Endothelial cell of umbilical vein (primary cell): ENCODE measurements around the gene MOB3B. TPM values are rescaled to one million over a fixed set of nuclear protein-coding genes. Genes with fewer than 3 reads are reported as not detected.

ENCODE experiments used
- BruUV-seq: library from RNA; stranded (reverse); fragments of 400-500 nt; replicated peaks from 2 replicates; lab custom pipeline; 2021; lab: Mats Ljungman, UMichigan
- CTCF ChIA-PET: fragments of 300-600, 350-600 bp; sonication (Branson Sonifier 250); formaldehyde crosslinking; loops from one replicate; lab custom pipeline; 2021; ENCODE audit warnings: antibody characterized with exemption, inconsistent platforms; lab: Charles Lee
- POLR2A ChIA-PET: fragments of 300-600, 350-600 bp; sonication (Branson Sonifier 250); formaldehyde crosslinking; loops from one replicate; lab custom pipeline; 2021; ENCODE audit warnings: antibody characterized with exemption, inconsistent platforms; lab: Charles Lee
- DNase-seq: peaks from one replicate; pipeline ENCODE4 v3.0.0-alpha.2; 2011; ENCODE audit warnings: low read depth, low spot score
- FAIRE-seq: peaks from 2 replicates; lab custom pipeline; 2011; peaks lifted over from hg19 to GRCh38; lab: Jason Lieb, UNC
- H2AFZ ChIP-seq: 2 replicates; pipeline ENCODE4 v1.6.0; 2012; ENCODE audit warnings: low read depth, low read length, control low read depth, inconsistent platforms
- H3K27ac ChIP-seq: 2 replicates; pipeline ENCODE4 v1.5.1; 2011; ENCODE audit warnings: low read depth, mild to moderate bottlenecking, control low read depth, low read length, moderate library complexity; ENCODE audit not compliant: insufficient read depth
- H3K27me3 ChIP-seq, 2 experiments: 2 replicates each; pipeline versions ENCODE4 v1.6.0 to v1.6.1; 2011; ENCODE audit warnings: low read length in 2 of 2, mixed read lengths in 1 of 2; ENCODE audit not compliant: control insufficient read depth in 2 of 2, insufficient read depth in 2 of 2
- H3K36me3 ChIP-seq, 2 experiments: 2 replicates in 1 of 2; 3 replicates in 1 of 2; pipeline ENCODE4 v1.5.1; 2011; ENCODE audit warnings: low read length in 2 of 2, mild to moderate bottlenecking in 1 of 2, moderate library complexity in 1 of 2; ENCODE audit not compliant: control insufficient read depth in 2 of 2, insufficient read depth in 2 of 2; ENCODE audit errors: extremely low read depth in 1 of 2
- H3K4me1 ChIP-seq: 3 replicates; pipeline ENCODE4 v1.5.1; 2011; ENCODE audit warnings: mild to moderate bottlenecking, low read length; ENCODE audit not compliant: control insufficient read depth, insufficient read depth; ENCODE audit errors: extremely low read depth
- H3K4me2 ChIP-seq: 2 replicates; pipeline ENCODE4 v1.6.1; 2011; ENCODE audit warnings: low read length, control low read depth, mixed read lengths; ENCODE audit not compliant: insufficient read depth
- H3K4me3 ChIP-seq, 3 experiments: fragments of 200-600 bp in 1 of 3; sonication (generic), shearing (Covaris generic) in 1 of 3; replicated peaks in 1 of 3; 2 replicates each; pipeline ENCODE4 v1.5.1; 2011 to 2016; ENCODE audit warnings: control low read depth in 3 of 3, low read length in 3 of 3, mild to moderate bottlenecking in 2 of 3, inconsistent platforms in 1 of 3, low read depth in 1 of 3, moderate library complexity in 1 of 3; ENCODE audit not compliant: insufficient read depth in 1 of 3
- H3K79me2 ChIP-seq: 2 replicates; pipeline ENCODE4 v1.6.0; 2012; ENCODE audit warnings: low read length, inconsistent platforms; ENCODE audit not compliant: control insufficient read depth, insufficient read depth
- H3K9ac ChIP-seq: replicated peaks from 2 replicates; pipeline ENCODE3; 2011; ENCODE audit warnings: low read length, control low read depth; ENCODE audit not compliant: insufficient read depth; ENCODE audit errors: extremely low read depth
- H3K9me1 ChIP-seq: replicated peaks from 3 replicates; pipeline ENCODE4 v1.6.0; 2011; ENCODE audit warnings: mild to moderate bottlenecking, low read length; ENCODE audit not compliant: control insufficient read depth, insufficient read depth; ENCODE audit errors: extremely low read depth
- H3K9me3 ChIP-seq: replicated peaks from 2 replicates; pipeline ENCODE4 v1.5.1; 2012; ENCODE audit warnings: low read length, inconsistent platforms; ENCODE audit not compliant: control insufficient read depth, insufficient read depth
- H4K20me1 ChIP-seq: replicated peaks from 2 replicates; pipeline ENCODE3; 2011; ENCODE audit warnings: mild to moderate bottlenecking, low read length; ENCODE audit not compliant: control insufficient read depth, insufficient read depth; ENCODE audit errors: extremely low read depth
- CTCF ChIP-seq, 2 donors: IDR thresholded peaks; 1 replicate in 1 of 2; 2 replicates in 1 of 2; pipeline ENCODE4 v1.5.1; 2011; ENCODE audit warnings: low read length in 2 of 2, mild to moderate bottlenecking in 2 of 2, moderate library complexity in 2 of 2, control low read depth in 1 of 2, inconsistent platforms in 1 of 2, low read depth in 1 of 2; ENCODE audit not compliant: insufficient read depth in 1 of 2; ENCODE audit errors: extremely low read depth in 1 of 2
- GATA2 ChIP-seq: IDR thresholded peaks from 2 replicates; pipeline ENCODE4 v1.7.0; 2011; ENCODE audit warnings: low read depth, mild to moderate bottlenecking, moderate library complexity, mixed read lengths, low read length; ENCODE audit not compliant: insufficient read length, insufficient read depth
- JUN ChIP-seq: IDR thresholded peaks from 2 replicates; pipeline ENCODE4 v1.6.1; 2011; ENCODE audit warnings: borderline replicate concordance, low read depth; ENCODE audit not compliant: insufficient read length, insufficient read depth
- MAX ChIP-seq: IDR thresholded peaks from 2 replicates; pipeline ENCODE4 v1.6.1; 2011; ENCODE audit not compliant: insufficient read depth, insufficient read length
- POLR2A ChIP-seq: IDR thresholded peaks from 2 replicates; pipeline ENCODE4 v1.6.1; 2012; ENCODE audit warnings: low read depth, mild to moderate bottlenecking, control low read depth, low read length
- dilution Hi-C: fragments of 300-500 bp; cut with MboI; formaldehyde crosslinking; loops from one replicate; pipeline ENCODE4 v1.15.0; 2019; ENCODE audit warnings: low sequenced_read_pairs; ENCODE audit not compliant: extremely low pct_ligation_motif_present
- intact Hi-C: fragments of 100-400 bp; cut with micrococcal nuclease; formaldehyde crosslinking; loops from one replicate; pipeline ENCODE4 v1.10.0; 2022
- polyA plus RNA-seq, 4 experiments: library from polyadenylated mRNA; depleted of rRNA in 3 of 4; stranded (reverse) in 3 of 4; unstranded in 1 of 4; fragments of >200 nt; gene quantifications; 2 replicates each; pipeline versions ENCODE4 v1.2.1 to v1.2.3, GENCODE V29; 2011 to 2012; ENCODE audit warnings: missing spikeins in 1 of 4
- total RNA-seq: library from RNA; stranded (reverse); gene quantifications from 2 replicates; pipeline ENCODE4 v1.2.3, GENCODE V29; 2021

Gene MOB3B
- total and polyA plus RNA-seq, 2 donors (not counting 3 experiments of a cell fraction or from before 2014, with no cell fraction given): 0.03 TPM; not detected in 1

GRCh38 chr9:27344776-27345175 is 184.8 kb downstream of the MOB3B start:
- Histone ChIP-seq H2AFZ (no peak overlapping the region), H3K9me1 (no peaks in the 10 kb centered on the region), H3K9me3 (no peaks in the 10 kb centered on the region), H4K20me1 (no peaks in the 10 kb centered on the region), H3K27ac (no peak overlapping the region), H3K79me2 (no peaks in the 10 kb centered on the region), H3K9ac (no peak overlapping the region), H3K4me3 (no peak overlapping the region), H3K4me2 (no peak overlapping the region), H3K27me3 (no peaks in the 10 kb centered on the region), H3K36me3 (no peaks in the 10 kb centered on the region), H3K4me1 (no peaks in the 10 kb centered on the region)
- TF ChIP-seq CTCF (IDR thresholded peaks at IDR 0.05; ENCODE audit: extremely low read depth in 1 of 2, insufficient read depth in 1 of 2, low read depth in 1 of 2, low read length in 2 of 2) (no peak), GATA2 (no peak), MAX (no peak), JUN (no peak), POLR2A (no peak)
- DNase-seq (no peak), FAIRE-seq (no peak)
- POLR2A ChIA-PET: no interaction called here
- intact Hi-C loops: no loop called here
- BruUV-seq: no TSS peak
- dilution Hi-C loops: loop anchor here (25.0 kb wide), 1 partner anchor 168 kb away; the partner anchor contains the start of gene IFNK
- CTCF ChIA-PET: interaction anchor here (1.5 kb wide), 1 partner anchor 12 kb away, joined by 5 read pairs; no protein-coding TSS in a partner anchor
